GM12873 (cell line): ENCODE measurements around the gene IL15.

Experiments used
- CTCF ChIP-seq: IDR thresholded peaks from 2 replicates; pipeline ENCODE4 v1.5.1; 2012; ENCODE audit warnings: low read depth, mild to moderate bottlenecking, moderate library complexity, low read length, control low read depth; ENCODE audit not compliant: insufficient read depth; ENCODE audit errors: missing control alignments

Gene IL15

GRCh38 chr4:141614878-141615586 lies 21.4 kb upstream of the IL15 start:
- TF ChIP-seq CTCF, result no peak

- TF ChIP-seq CTCF, result no peak
Measured at GRCh38 chr4:141620715-141621114, 15.7 kb upstream of the IL15 start.

GRCh38 chr4:141625023-141625422 lies 11.4 kb upstream of the IL15 start:
- TF ChIP-seq CTCF, result no peak

GRCh38 chr4:141630854-141631253 lies 5.5 kb upstream of the IL15 start:
- TF ChIP-seq CTCF, result no peak

- no peak for TF ChIP-seq CTCF
Measured at GRCh38 chr4:141635736-141636081, 674 bp upstream of the IL15 start.

GRCh38 chr4:141636771-141637460 lies 533 bp downstream of the IL15 start:
- no peak for TF ChIP-seq CTCF

GRCh38 chr4:141637565-141637964 lies 1.2 kb downstream of the IL15 start:
- no peak for TF ChIP-seq CTCF
